GM12864 (cell line): Measurements from ENCODE around the gene PCNX4.

Experiments
- DNase-seq: peaks from one replicate; pipeline ENCODE4 v3.0.0-alpha.2; 2011; ENCODE audit warnings: low read depth
- H3K4me3 ChIP-seq: 2 replicates; pipeline ENCODE4 v1.5.1; 2011; ENCODE audit warnings: mild to moderate bottlenecking, low read depth, low read length, control low read depth
- CTCF ChIP-seq: IDR thresholded peaks from 2 replicates; pipeline ENCODE4 v1.5.1; 2011; ENCODE audit warnings: low read depth, mild to moderate bottlenecking, moderate library complexity, low read length, control low read depth, inconsistent platforms; ENCODE audit errors: missing control alignments

Gene PCNX4

DNA sequence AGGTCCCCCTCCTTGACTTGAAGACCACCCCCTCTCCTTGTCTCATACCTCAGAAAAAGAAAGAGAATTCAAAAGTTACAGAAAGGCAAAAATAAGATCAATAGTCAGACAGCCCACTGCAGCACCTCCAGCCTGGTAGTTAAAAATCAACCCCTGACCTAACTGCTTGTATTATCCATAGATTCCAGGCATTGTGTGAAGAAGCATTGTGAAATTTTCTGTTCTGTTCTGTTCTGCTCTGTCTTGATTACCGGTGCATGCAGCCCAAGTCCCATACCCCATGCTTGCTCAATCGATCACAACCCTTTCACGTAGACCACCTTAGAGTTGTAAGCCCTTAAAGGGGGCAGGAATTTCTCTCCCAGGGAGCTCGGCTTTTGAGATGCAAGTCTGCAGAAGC is 79.2 kb downstream of the PCNX4 start:
- DNase-seq: no peak
- no peak for TF ChIP-seq CTCF
- H3K4me3 ChIP-seq: no peak overlapping the region

DNA sequence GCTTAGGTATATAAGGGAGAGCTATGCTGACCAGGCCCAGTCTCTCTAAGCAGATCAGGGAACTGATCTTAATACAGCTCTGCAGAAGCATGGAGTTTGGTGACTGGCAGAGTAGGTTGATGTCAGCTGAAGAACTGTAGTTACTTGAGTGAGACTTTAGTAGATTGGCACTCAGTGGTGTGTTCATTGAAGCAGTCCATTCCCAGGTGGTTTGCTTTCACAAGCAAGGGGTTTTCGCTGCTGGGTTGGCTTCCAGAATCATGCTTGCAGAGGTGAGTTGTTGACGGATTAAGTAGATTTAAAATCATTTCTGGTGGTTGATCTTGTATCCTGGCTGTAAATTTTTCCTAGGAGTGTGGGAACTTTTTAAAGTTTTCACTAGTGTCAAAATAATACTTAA is 80.0 kb downstream of the PCNX4 start:
- TF ChIP-seq CTCF: no peak
- no peak for DNase-seq
- H3K4me3 ChIP-seq: no peak overlapping the region

DNA sequence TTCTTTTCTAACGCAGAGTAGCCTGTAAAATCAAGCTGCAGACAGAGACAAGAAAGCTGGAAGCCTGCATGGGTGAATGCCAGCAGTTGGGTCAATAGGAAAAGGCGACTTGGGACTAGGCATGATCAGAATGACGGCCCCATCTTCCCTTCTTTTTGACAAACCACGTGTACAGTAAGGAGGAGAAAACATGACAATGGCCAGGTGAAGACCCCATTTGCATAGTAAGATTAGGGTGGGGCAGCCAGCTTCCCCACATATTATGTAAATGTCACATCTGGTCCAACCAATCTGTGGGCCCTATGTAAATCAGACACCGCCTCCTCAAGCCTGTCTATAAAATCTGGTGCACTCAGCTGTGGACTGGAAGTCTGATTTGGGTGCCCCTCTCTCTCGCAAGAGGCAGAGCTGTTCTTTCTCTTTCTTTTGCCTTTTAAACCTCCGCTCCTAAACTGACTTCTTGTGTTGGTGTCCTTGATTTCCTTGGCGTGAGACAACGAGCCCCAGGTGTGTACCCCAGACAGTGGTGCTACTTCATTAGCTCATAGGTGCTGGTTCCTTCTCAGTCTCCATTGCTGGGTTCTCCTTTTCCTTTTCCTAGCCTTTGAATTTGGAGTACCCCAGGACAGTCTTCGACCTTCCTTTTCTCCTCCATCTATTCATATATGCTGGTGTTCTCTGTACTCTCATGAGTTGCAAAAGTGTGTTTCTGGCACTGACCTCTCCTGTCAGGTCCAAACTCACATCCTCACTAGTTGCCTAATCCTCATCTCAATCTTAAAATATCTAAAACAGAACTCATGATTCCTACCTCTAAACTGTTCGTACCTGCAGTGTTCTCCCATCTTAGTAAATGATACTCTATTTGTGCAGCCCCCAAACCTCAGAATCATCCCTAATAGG is 82.9 kb downstream of the PCNX4 start:
- H3K4me3 ChIP-seq: no peak overlapping the region
- no peak for DNase-seq
- no peak for TF ChIP-seq CTCF

- H3K4me3 ChIP-seq: no peak overlapping the region
- TF ChIP-seq CTCF: no peak
- no peak for DNase-seq
Measured at GRCh38 chr14:60175255-60175902, 83.7 kb downstream of the PCNX4 start.

DNA sequence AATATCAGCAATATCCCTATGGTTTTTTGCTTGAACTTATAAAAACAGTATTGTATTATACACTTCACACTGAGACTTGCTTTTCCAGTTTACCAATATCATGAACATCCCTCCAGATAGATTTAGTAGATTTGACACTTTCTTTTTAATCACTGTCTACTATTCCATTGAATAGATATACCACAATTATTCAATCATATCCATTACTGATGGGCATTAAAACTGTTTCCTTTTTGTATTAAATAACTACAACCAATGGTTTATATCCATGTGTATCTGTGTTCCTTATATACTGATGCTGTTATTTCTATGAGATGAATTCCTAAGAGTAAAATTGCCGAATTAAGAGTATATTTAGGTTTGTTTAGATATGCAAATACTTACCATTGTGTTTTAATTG is 86.4 kb downstream of the PCNX4 start:
- no peak for DNase-seq
- H3K4me3 ChIP-seq: no peak overlapping the region
- TF ChIP-seq CTCF: no peak

DNA sequence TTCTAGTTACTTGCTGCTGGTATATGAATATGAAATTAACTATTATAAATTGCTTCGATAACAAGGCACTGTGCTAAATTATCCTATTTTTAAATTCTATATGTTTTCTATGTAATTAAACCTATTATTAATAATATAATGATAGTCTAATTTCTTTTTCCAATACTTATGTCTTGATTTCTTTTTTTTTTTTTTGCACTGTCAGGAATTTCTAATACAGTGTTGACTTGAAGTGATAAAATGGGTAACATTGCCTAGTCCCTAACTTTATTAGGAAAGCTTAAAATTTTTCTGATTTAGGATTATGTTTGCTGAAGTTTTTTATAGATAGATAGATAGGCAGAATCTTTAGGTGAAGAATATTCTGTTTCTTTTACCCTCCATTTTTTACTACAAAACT is 87.1 kb downstream of the PCNX4 start:
- no peak for DNase-seq
- no peak for TF ChIP-seq CTCF
- no peak overlapping the region for H3K4me3 ChIP-seq

GRCh38 chr14:60179431-60179869 is 87.7 kb downstream of the PCNX4 start:
- H3K4me3 ChIP-seq: no peak overlapping the region
- no peak for DNase-seq
- TF ChIP-seq CTCF: no peak
